ENCODE results near the gene ZNF101. TPM values are rescaled to one million over a fixed set of nuclear protein-coding genes. Genes with fewer than 3 reads are reported as not detected.

ZNF101 gene
- total RNA-seq, 1 donor from 2014 or later, result 6.2 TPM

DNA sequence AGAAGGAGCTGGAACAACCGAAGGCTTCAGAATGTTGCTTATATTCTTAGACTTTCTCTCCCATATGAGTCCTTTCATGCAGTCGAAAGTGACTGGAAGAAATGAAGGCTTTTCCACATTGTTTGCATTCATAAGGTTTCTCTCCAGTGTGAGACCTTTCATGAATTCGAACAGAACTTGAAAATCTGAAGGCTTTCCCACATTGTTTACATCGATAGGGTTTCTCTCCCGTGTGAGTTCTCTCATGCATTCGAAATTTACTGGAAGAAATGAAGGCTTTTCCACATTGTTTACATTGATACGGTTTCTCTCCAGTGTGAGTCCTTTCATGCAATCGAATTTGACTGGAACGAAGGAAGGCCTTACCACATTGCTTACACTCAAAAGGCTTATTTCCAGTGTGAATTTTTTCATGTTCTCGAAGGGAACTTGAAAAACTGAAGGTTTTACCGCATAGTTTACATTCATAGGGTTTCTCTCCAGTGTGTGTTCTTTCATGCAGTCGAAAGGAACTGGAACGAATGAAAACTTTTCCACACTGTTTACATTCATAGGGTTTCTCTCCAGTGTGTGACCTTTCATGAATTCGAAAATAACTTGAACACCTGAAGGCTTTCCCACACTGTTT is 42.8 kb downstream of the ZNF101 start:
- Mint-ChIP-seq H3K9me3 (ENCODE audit: low read depth) (peaks cover 69% of the 10 kb centered on the region), H3K4me3 (ENCODE audit: unreplicated experiment) (no peak overlapping the region), H3K27ac (ENCODE audit: unreplicated experiment) (no peak overlapping the region), H3K4me1 (ENCODE audit: low read depth) (no peaks in the 10 kb centered on the region), H3K36me3 (ENCODE audit: low read depth) (peaks cover 77% of the 10 kb centered on the region), H3K27me3 (ENCODE audit: low read depth) (no peaks in the 10 kb centered on the region)
- no peak for DNase-seq (ENCODE audit: low spot score)
- TF ChIP-seq, protein P1, sequence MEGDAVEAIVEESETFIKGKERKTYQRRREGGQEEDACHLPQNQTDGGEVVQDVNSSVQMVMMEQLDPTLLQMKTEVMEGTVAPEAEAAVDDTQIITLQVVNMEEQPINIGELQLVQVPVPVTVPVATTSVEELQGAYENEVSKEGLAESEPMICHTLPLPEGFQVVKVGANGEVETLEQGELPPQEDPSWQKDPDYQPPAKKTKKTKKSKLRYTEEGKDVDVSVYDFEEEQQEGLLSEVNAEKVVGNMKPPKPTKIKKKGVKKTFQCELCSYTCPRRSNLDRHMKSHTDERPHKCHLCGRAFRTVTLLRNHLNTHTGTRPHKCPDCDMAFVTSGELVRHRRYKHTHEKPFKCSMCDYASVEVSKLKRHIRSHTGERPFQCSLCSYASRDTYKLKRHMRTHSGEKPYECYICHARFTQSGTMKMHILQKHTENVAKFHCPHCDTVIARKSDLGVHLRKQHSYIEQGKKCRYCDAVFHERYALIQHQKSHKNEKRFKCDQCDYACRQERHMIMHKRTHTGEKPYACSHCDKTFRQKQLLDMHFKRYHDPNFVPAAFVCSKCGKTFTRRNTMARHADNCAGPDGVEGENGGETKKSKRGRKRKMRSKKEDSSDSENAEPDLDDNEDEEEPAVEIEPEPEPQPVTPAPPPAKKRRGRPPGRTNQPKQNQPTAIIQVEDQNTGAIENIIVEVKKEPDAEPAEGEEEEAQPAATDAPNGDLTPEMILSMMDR (IDR thresholded peaks at IDR 0.05), result no peak

DNA sequence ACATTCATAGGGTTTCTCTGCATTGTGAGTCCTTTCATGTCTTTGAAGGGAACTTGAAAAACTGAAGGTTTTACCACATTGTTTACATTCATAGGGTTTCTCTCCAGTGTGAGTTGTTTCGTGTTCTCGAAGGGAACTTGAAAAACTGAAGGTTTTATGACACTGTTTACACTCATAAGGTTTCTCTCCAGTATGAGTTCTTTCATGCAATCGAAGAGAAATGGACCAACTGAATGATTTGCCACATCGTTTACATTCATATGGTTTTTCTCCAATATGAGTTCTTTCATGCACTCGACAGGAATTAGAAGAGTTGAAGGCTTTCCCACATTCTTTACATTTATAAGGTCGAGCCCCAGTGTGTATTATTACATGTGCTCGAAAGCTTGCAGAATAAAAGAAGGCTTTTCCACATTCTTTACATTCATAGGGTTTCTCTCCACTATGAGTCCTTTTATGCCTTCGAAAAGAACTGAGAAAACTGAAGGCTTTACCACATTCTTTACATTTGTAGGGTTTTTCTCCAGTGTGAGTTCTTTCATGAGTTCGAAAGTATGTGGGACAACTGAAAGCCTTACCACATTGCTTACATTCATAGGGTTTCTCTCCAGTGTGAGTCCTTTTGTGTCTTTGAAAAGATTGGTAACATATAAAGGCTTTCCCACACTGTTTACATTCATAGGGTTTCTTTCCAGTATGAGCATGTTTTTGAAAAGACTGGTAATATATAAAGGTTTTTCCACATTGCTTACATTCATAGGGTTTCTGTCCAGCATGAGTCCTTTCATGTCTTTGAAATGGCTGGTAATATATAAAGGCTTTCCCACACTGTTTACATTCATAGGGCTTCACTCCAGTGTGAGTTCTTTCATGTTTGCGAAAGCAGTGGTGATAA is 43.5 kb downstream of the ZNF101 start:
- peaks cover 78% of the 10 kb centered on the region for H3K36me3 Mint-ChIP-seq (ENCODE audit: low read depth)
- no peak overlapping the region for H3K4me3 Mint-ChIP-seq (ENCODE audit: unreplicated experiment)
- DNase-seq (ENCODE audit: low spot score), result no peak
- no peak overlapping the region for H3K27ac Mint-ChIP-seq (ENCODE audit: unreplicated experiment)
- H3K4me1 Mint-ChIP-seq (ENCODE audit: low read depth), result no peaks in the 10 kb centered on the region
- H3K9me3 Mint-ChIP-seq (ENCODE audit: low read depth), result peaks cover 70% of the 10 kb centered on the region
- TF ChIP-seq, protein P1 (IDR thresholded peaks at IDR 0.05), result no peak
- no peaks in the 10 kb centered on the region for H3K27me3 Mint-ChIP-seq (ENCODE audit: low read depth)

DNA sequence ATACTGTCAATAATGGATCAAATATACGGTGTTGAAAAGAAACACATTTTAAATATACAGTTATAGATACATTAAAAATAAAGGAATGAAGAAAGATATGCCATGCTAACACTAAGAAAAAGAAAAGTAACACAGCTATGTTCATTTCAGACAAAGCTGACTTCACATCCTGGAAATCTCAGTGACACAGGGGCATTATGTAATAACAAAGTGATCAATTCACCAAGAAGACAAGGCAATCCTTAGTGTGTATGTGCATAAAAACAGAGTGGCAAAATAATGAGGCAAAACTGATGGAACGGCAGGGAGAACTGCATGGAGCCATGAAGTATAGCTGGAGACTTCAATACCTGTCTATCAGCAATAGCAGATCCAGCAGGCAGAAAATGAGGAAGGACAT is 51.2 kb downstream of the ZNF101 start:
- Mint-ChIP-seq H3K36me3 (ENCODE audit: low read depth) (peaks cover 59% of the 10 kb centered on the region), H3K9me3 (ENCODE audit: low read depth) (peaks cover 67% of the 10 kb centered on the region), H3K27ac (ENCODE audit: unreplicated experiment) (no peak overlapping the region), H3K27me3 (ENCODE audit: low read depth) (no peaks in the 10 kb centered on the region), H3K4me1 (ENCODE audit: low read depth) (no peaks in the 10 kb centered on the region), H3K4me3 (ENCODE audit: unreplicated experiment) (no peak overlapping the region)
- no peak for DNase-seq (ENCODE audit: low spot score)
- TF ChIP-seq, protein P1 (IDR thresholded peaks at IDR 0.05), result no peak

DNA sequence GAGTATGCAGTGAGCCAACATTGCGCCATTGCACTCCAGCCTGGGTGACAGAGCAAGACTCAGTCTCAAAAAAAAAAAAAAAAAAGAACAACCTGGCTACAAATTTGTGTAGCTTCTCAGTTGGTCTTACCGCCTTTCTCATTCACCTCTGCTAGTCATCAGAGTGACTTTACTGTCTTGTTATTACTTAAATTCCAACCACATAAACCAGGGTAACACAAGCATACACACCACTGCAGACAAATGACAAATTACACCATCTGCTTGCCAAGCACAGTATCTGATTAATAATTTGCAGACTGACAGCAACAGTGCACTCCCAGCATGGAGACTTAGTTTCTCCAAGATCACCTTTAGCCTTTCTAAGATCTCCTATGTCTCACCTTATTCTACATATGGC is 53.3 kb downstream of the ZNF101 start:
- H3K27me3 Mint-ChIP-seq (ENCODE audit: low read depth), result no peaks in the 10 kb centered on the region
- H3K27ac Mint-ChIP-seq (ENCODE audit: unreplicated experiment), result no peak overlapping the region
- DNase-seq (ENCODE audit: low spot score), result no peak
- peaks cover 48% of the 10 kb centered on the region for H3K9me3 Mint-ChIP-seq (ENCODE audit: low read depth)
- TF ChIP-seq, protein P1 (IDR thresholded peaks at IDR 0.05), result no peak
- peaks cover 42% of the 10 kb centered on the region for H3K36me3 Mint-ChIP-seq (ENCODE audit: low read depth)
- H3K4me1 Mint-ChIP-seq (ENCODE audit: low read depth), result no peaks in the 10 kb centered on the region
- H3K4me3 Mint-ChIP-seq (ENCODE audit: unreplicated experiment), result no peak overlapping the region

DNA sequence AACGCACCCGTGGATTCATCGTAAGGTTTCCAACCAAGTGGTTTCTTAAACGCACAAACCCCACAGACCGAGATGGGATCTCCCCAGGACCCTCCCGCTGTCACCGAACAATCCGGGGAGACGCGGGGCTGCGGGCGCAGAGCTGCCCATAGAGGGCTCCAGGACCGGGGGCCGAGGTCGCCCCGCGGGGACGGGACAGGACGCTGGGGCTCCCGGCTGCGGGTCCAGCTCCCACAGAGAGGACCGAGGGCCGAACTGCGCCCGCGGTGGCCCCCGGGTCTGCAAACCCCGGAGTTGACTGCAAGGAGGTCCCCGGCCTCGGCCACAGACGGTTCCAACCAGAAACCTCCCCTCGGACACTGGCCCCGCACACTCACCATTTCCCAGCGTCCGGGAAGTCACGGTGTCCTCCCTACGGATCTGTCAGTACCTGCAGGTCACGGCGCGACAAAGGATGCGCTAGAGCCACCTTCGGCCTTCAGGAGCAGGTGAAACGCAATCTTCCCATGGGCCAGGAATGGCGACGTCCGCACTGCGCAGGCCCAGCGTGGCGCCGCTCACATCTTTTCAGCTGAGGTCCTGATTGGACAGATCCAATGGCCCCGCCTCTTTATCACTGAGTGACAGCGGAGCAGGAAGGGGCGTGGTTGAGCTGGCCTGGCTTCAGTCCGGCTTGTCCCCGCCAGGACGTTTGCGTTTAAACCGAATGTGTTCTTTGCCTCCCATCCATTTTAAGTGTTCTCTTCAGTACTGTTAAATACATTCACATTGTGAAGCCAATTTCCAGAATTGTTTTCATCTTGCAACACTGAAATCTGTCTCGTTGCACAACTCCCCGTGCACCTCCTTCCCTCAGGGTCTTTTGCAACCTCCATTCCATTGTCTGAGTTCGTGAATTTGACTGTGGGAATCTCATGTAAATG is 64.2 kb downstream of the ZNF101 start, which contains the start of gene ZNF14:
Gene ZNF14 (minus strand): TSS at position 534 of the 923 bp plus-strand sequence. CDS start 154 bp downstream, at position 380.
- Mint-ChIP-seq H3K27ac (ENCODE audit: unreplicated experiment) (peak within 1 kb of the TSS; percentile 96), H3K4me3 (ENCODE audit: unreplicated experiment) (peak within 1 kb of the TSS; percentile 98), H3K36me3 (ENCODE audit: low read depth) (peaks cover 17% of the 10 kb centered on the region), H3K4me1 (ENCODE audit: low read depth) (peaks cover 16% of the 10 kb centered on the region), H3K27me3 (ENCODE audit: low read depth) (no peaks in the 10 kb centered on the region), H3K9me3 (ENCODE audit: low read depth) (peaks cover 14% of the 10 kb centered on the region)
- peak; percentile 97 for DNase-seq (ENCODE audit: low spot score)
- TF ChIP-seq, protein P1 (IDR thresholded peaks at IDR 0.05), result peak; percentile 62

Measured in chondrocyte (in vitro differentiated cells).